GM23338 (cell line): ENCODE results near the gene ARMC9. TPM values are rescaled to one million over a fixed set of nuclear protein-coding genes. Genes with fewer than 3 reads are reported as not detected.

Experiments used
- ATAC-seq: fragments of 200-7000 bp; cut with Tn5 transposase; 3 replicates; pipeline ENCODE4 v1.9.1; 2020
- DNase-seq: peaks from one replicate; pipeline ENCODE4 v3.0.0-alpha.2; 2015; ENCODE audit warnings: low spot score
- H2AFZ ChIP-seq: fragments of 200-600 bp; sonication (generic); 2 replicates; pipeline ENCODE4 v1.8.0; 2016; ENCODE audit warnings: antibody characterized with exemption, mild to moderate bottlenecking, moderate library complexity
- H3F3A ChIP-seq: fragments of 200-600 bp; sonication (generic); replicated peaks from 2 replicates; pipeline ENCODE4 v1.8.0; 2017; ENCODE audit warnings: antibody characterized with exemption, mixed run types, low read depth
- H3K27ac ChIP-seq: fragments of 200-600 bp; sonication (generic); 2 replicates; pipeline ENCODE4 v1.6.1; 2016; ENCODE audit warnings: low read depth
- H3K27me3 ChIP-seq: fragments of 200-600 bp; sonication (generic); 2 replicates; pipeline ENCODE4 v1.8.0; 2016; ENCODE audit warnings: mild to moderate bottlenecking, mixed run types, moderate library complexity; ENCODE audit not compliant: insufficient read depth
- H3K36me3 ChIP-seq: fragments of 200-600 bp; sonication (generic); 2 replicates; pipeline ENCODE4 v1.8.0; 2016; ENCODE audit warnings: mild to moderate bottlenecking; ENCODE audit not compliant: insufficient read depth
- H3K4me1 ChIP-seq: fragments of 200-600 bp; sonication (generic); 2 replicates; pipeline ENCODE4 v1.8.0; 2016; ENCODE audit warnings: mild to moderate bottlenecking, moderate library complexity; ENCODE audit not compliant: insufficient read depth
- H3K4me2 ChIP-seq: fragments of 200-600 bp; sonication (generic); 2 replicates; pipeline ENCODE4 v1.7.1; 2017; ENCODE audit warnings: mixed run types
- H3K4me3 ChIP-seq: fragments of 200-600 bp; sonication (generic); 2 replicates; pipeline ENCODE4 v1.6.1; 2016; ENCODE audit warnings: mixed run types
- H3K79me2 ChIP-seq: fragments of 200-600 bp; sonication (generic); replicated peaks from 2 replicates; pipeline ENCODE4 v1.8.0; 2017; ENCODE audit warnings: mild to moderate bottlenecking; ENCODE audit not compliant: insufficient read depth
- H3K9me2 ChIP-seq: fragments of 200-600 bp; sonication (generic); 2 replicates; pipeline ENCODE4 v1.8.0; 2017; ENCODE audit not compliant: insufficient read depth
- H4K20me1 ChIP-seq: fragments of 200-600 bp; sonication (generic); replicated peaks from 2 replicates; pipeline ENCODE4 v1.8.0; 2017; ENCODE audit warnings: mild to moderate bottlenecking; ENCODE audit not compliant: insufficient read depth
- H3K27ac Mint-ChIP-seq: 2 replicates; pipeline ENCODE4 v1.8.0; 2020; ENCODE audit warnings: inconsistent platforms, mild to moderate bottlenecking, moderate library complexity, mixed read lengths
- H3K27me3 Mint-ChIP-seq: 3 replicates; pipeline ENCODE4 v1.8.0; 2022; ENCODE audit warnings: low read depth, mild to moderate bottlenecking, moderate library complexity, mixed read lengths, inconsistent platforms; ENCODE audit not compliant: insufficient read depth, poor library complexity
- H3K36me3 Mint-ChIP-seq: 3 replicates; pipeline ENCODE4 v1.8.0; 2021; ENCODE audit warnings: low read depth, mild to moderate bottlenecking, inconsistent platforms, moderate library complexity, mixed read lengths
- H3K4me1 Mint-ChIP-seq: 3 replicates; pipeline ENCODE4 v1.8.0; 2020; ENCODE audit warnings: mild to moderate bottlenecking, inconsistent platforms, mixed read lengths
- H3K4me3 Mint-ChIP-seq: 3 replicates; pipeline ENCODE4 v1.8.0; 2021; ENCODE audit warnings: moderate library complexity, mild to moderate bottlenecking, inconsistent platforms, mixed read lengths
- H3K9me3 Mint-ChIP-seq: 3 replicates; pipeline ENCODE4 v1.8.0; 2020; ENCODE audit warnings: moderate library complexity, mild to moderate bottlenecking, inconsistent platforms, mixed read lengths
- CREB1 ChIP-seq: fragments of 250-450 bp; sonication (Bioruptor Pico); IDR thresholded peaks from 2 replicates; pipeline ENCODE4 v1.5.0; 2020; ENCODE audit warnings: low read depth, mild to moderate bottlenecking, moderate library complexity
- CTCF ChIP-seq, 2 experiments: fragments of 200-600 bp in 1 of 2; sonication (generic) in 1 of 2; conservative IDR thresholded peaks; 2 replicates each; pipeline versions ENCODE4 v1.5.1 to v1.6.1; 2016 to 2017; ENCODE audit warnings: antibody characterized with exemption in 2 of 2, low read depth in 2 of 2, mild to moderate bottlenecking in 2 of 2, moderate library complexity in 1 of 2
- ETS1 ChIP-seq: IDR thresholded peaks from 2 replicates; pipeline ENCODE4 v1.6.1; 2016; ENCODE audit warnings: antibody characterized with exemption
- EZH2 ChIP-seq: fragments of 200-600 bp; sonication (generic); IDR thresholded peaks from one replicate; pipeline ENCODE4 v1.8.0; 2017; ENCODE audit warnings: antibody characterized with exemption, mild to moderate bottlenecking, low read depth; ENCODE audit not compliant: unreplicated experiment
- EZH2phosphoT487 ChIP-seq: fragments of 200-600 bp; sonication (generic); IDR thresholded peaks from one replicate; pipeline ENCODE4 v1.8.1; 2018; ENCODE audit warnings: antibody characterized with exemption; ENCODE audit not compliant: unreplicated experiment
- JUNB ChIP-seq: IDR thresholded peaks from one replicate; pipeline ENCODE4 v1.6.1; 2016; ENCODE audit warnings: antibody characterized with exemption; ENCODE audit not compliant: unreplicated experiment
- NANOG ChIP-seq: IDR thresholded peaks from 2 replicates; pipeline ENCODE4 v1.6.1; 2016; ENCODE audit warnings: antibody characterized with exemption, borderline replicate concordance
- POLR2AphosphoS5 ChIP-seq: IDR thresholded peaks from 2 replicates; pipeline ENCODE4 v1.6.1; 2016; ENCODE audit warnings: antibody characterized with exemption, low read depth
- REST ChIP-seq: IDR thresholded peaks from one replicate; pipeline ENCODE4 v1.6.1; 2018; ENCODE audit warnings: antibody characterized with exemption; ENCODE audit not compliant: unreplicated experiment
- STAT1 ChIP-seq: IDR thresholded peaks from one replicate; pipeline ENCODE4 v1.6.1; 2016; ENCODE audit warnings: antibody characterized with exemption; ENCODE audit not compliant: unreplicated experiment
- ZNF114 ChIP-seq: fragments of 250-450 bp; sonication (Bioruptor Pico); IDR thresholded peaks from 2 replicates; pipeline ENCODE4 v1.5.0; 2020; ENCODE audit warnings: mild to moderate bottlenecking, moderate library complexity
- ZNF331 ChIP-seq: fragments of 250-450 bp; sonication (Bioruptor Pico); IDR thresholded peaks from 2 replicates; pipeline ENCODE4 v1.5.0; 2020; ENCODE audit warnings: low read depth, mild to moderate bottlenecking, moderate library complexity
- ZNF462 ChIP-seq: fragments of 250-450 bp; sonication (Bioruptor Pico); IDR thresholded peaks from 2 replicates; pipeline ENCODE4 v1.5.0; 2020; ENCODE audit warnings: mild to moderate bottlenecking, moderate library complexity
- polyA plus RNA-seq: library from polyadenylated mRNA; unstranded; fragments of >200 nt; fragmentation: Nextera tagmentation; extraction: Ambion mirVana; gene quantifications from 2 replicates; pipeline ENCODE4 v1.2.1, GENCODE V29; 2016
- total RNA-seq: library from RNA; depleted of rRNA; stranded (reverse); fragments of >200 nt; shearing (Covaris generic); gene quantifications from 2 replicates; pipeline ENCODE4 v1.2.3, GENCODE V29; 2014

Gene ARMC9
- total and polyA plus RNA-seq, 2 experiments from 2014 or later: 29.2 to 56.0 TPM

- Histone ChIP-seq H3K36me3 (no peaks in the 10 kb centered on the region; the same call in 1 of the 2 replicates), H3K4me1 (peaks cover 9% of the 10 kb centered on the region), H3K4me3 (no peak overlapping the region), H3F3A (peaks cover 5% of the 10 kb centered on the region; the same call in 1 of the 2 replicates), H3K27me3 (no peaks in the 10 kb centered on the region), H3K9me2 (no peaks in the 10 kb centered on the region), H3K79me2 (no peaks in the 10 kb centered on the region), H3K27ac (no peak overlapping the region), H2AFZ (no peak overlapping the region), H4K20me1 (no peaks in the 10 kb centered on the region), H3K4me2 (no peak overlapping the region)
- Mint-ChIP-seq H3K36me3 (peaks cover 8% of the 10 kb centered on the region), H3K27me3 (peaks cover 18% of the 10 kb centered on the region), H3K4me3 (no peak overlapping the region), H3K27ac (no peak overlapping the region), H3K9me3 (peaks cover 21% of the 10 kb centered on the region), H3K4me1 (peaks cover 42% of the 10 kb centered on the region)
- no peak for DNase-seq
- TF ChIP-seq ZNF114 (CRISPR knock-in tag) (no peak), STAT1 (no peak), ZNF331 (CRISPR knock-in tag) (no peak), CTCF (conservative IDR thresholded peaks at IDR 0.05; ENCODE audit: low read depth in 2 of 2) (no peak), REST (no peak), POLR2AphosphoS5 (no peak), CREB1 (CRISPR knock-in tag) (no peak), ETS1 (no peak), EZH2phosphoT487 (no peak), EZH2 (no peak), NANOG (no peak), JUNB (no peak), ZNF462 (no peak)
- ATAC-seq: peak; percentile 9
Measured at GRCh38 chr2:231388725-231389346, 190.4 kb downstream of the ARMC9 start.
